CD4-positive, alpha-beta T cell treated with Interferon alpha-2 for 1 hour (primary cell): ENCODE results near the gene FBXW7.

ENCODE experiments used
- DNase-seq, 2 donors: peaks; one replicate each; pipeline ENCODE4 v3.0.0-alpha.2; 2020 to 2022

Gene FBXW7

DNA sequence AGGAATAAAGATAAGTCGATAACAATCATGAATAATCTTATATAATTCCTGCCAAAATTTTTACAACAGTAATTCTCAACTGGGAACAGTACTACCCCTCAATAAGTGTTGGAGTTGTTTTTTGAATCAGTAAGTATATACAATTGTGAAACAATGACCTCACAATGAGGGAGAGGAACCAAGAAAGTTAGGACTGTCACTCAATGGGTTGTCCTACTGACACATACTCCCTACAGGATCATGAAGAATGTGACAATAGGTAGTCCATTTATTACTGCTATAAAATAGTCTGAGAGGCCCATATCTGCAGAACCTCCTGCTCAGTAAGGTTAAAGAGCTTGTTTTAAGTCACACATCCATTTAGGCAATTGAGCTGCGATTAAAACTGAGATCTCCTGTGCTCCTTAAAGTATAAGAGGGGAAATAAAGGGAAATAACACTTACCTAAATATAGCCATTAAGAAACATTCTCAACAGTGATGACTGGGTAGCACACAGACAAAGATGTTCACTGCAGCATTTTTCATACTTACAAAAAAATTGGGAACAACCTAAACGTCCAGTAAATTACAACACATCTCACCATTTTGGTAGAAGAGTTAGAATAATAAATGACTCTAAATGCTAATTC, 26.2 kb downstream of the FBXW7 start:
- DNase-seq = no peak

DNA sequence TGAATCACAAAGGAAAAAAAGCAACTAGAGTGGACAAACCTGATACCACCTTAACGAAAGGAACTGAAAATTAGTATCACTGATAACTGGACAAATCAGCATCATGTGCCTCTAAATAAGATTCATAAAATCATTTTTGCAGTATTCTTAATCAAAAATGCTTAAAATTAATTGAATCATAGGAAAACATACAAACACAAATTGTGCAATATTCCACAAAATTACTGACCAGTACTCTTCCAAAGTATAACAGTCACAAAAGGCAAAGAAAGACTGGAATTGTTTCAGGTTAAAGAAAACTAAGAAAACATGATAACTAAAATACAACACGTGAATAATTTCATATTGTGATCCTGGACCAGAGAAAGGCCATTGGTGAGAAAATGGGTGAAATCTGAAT, 27.1 kb downstream of the FBXW7 start:
- no peak for DNase-seq

DNA sequence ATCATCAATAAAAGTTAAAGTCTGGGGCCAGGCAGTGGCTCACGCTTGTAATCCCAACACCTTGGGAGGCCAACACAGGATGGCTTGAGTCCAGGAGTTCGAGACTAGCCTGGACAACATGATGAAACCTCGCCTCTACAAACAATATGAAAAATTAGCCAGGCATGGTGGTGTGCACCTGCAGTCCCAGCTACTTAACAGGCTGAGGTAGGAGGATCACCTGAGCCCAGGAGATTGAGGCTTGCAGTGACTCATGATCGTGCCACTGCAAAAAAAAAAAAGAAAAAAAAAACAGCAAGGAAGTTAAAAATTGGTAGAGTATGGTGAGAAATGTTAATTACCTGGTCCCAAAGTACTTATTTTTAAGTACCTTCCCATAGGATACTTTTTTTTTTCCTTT, 27.5 kb downstream of the FBXW7 start:
- DNase-seq = no peak

DNA sequence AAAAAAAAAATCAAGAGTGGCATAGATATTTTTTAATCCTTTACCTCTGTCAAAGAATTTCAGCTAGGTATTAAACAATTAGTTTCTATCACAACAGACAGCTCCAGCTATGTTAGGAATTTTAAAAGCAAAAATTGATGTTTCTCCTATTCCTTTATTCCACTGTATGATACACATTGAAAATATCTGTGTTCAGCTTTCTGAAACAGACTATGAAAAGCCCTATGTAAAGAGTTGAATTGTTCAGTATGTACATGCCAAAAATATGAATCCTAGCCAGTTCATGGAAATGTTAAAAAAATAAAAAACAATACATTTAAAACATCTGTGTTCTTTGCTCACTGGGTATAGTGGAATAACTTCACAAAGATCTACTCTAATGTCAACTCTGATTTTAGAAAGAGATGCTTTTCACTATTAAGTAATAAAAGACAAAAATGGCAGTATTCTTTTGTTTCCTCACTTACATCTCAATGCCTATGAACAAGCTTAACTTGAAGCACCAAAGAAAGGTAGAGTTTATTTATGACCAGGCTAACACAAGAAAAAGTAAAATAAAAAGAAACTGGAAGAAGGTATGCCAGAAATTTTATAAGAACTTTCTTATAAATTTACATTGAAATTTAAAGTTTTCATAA, 32.1 kb downstream of the FBXW7 start:
- no peak for DNase-seq

DNA sequence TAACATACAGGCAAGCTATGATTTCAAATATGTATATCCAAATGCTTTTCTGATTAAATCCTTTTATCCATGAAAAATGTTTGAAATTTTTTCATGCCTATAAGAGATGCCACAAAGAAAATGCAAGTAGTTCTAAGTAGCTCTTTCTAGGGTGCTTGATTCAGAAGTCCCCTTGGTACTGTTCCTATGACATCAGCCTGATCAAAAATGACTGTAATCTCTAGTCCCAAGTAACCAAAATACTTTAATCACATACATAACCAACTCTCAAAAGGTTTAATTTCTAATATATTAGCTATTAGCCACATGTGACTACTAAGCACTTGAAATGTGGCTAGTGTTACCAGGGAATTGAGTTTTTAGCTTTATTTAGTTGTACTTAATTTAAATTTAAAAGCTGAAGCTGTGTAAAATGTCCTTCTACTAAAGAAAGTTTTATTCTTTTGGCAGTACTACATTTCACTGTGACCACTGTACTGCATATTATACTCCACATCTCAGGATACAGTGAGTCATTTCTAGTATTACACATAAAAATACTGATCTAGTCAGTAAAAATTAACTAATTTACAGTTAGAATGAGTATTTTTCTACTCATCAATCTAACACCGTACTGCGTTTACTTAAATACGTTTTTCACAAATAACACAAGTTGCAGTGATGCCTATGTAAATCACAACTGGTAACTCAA, 33.9 kb downstream of the FBXW7 start:
- no peak for DNase-seq

DNA sequence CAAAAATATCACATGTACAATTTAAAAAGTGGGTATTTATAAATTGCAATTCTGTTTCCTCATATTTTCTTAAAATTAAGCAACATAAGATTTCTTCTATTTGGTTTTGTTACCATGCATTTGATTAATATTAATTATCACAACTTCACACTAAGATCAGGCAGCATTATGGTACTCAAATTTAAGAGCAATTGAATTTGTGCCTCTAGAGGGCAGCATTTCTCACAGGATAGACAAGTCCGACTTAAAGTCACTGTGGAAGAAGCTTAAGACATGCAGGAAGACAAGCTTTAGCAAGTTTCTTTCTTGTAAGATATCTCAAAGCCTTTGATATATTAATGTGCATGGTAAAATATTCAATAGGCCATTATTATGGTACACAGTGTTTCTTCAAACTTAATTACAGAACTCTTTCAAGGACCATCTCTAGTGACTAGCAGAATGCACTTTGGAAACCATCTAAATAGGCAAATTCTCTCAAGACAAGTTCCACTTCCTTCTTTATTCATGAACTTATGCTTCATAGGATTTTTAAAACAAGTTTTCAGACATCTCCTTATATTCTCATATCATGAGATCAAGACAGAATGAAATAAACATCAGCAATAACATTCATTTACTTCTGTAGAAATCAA, 35.0 kb downstream of the FBXW7 start:
- DNase-seq = peak; percentile 66 to 88

DNA sequence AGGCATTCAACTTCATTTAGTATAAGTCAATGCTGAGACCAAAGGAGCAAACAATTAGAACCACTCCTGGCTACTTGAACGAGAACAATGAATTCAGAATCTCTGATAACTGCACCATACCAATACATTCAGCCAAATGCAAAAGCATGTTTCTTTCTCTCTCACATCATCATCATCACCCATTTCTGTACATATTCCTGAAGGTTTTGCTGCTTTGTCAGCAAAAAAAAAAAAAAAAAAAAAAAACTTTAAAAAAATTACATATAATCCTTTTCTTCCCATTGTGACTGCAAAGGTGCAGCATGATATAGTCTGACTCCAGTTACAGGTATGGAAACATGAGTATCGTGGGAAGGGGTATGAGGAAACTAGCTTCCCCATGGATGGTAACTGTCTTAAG, 35.6 kb downstream of the FBXW7 start:
- DNase-seq = no peak

DNA sequence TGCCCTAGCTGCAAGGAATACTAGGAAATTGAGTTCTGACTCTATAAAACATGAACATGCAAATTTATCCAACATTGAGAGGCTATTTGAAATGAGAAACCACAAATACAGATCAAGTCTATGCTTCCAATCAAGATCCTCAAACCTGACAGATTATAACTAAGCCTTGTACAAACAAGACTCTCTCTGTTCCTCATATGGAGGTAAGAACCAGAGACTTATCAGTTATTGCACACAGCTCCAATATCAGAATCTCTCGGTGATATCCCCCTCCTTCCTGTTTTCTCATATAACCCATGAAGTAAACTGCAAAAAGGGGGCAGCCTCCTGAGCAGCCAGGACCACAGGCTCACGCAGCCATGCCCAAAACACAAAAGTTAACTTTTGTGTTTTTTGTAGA, 36.5 kb downstream of the FBXW7 start:
- DNase-seq = no peak

DNA sequence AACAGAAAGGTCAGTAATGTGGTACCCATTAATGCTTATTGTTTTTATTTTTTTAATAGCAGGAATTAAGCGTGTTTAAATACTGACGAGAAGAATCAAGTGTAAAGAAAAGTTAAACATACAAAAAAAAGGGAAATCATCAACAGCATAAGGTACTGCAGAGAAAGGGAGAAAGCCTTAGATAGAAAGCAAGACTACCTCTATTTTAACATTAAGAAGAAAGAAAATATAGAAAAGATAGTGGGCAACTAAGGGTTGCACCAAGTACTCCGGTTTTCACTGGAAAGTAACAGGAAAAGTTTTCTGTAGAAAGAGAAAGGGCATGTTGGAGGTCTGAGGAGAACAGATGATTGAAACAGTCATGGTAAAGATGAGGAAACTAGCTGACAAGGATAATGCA, 41.9 kb downstream of the FBXW7 start:
- no peak for DNase-seq

DNA sequence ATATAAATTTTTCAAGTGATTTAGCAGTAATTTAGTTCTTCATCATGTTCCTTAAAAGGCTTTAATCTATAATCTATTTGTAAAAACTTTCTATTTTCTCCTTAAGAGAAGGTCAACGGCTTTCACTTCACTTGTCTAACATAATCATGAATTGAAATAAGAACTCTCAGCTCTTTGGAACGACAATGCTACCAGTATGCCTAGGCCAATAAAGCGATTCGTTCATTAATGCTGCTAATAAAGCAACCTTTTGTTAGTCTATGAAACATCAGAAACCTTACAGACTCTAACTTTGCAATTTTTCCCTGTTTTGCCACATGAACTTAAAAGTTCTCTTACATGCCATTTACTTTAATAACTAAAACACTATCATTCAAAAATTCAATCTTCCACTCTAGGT, 47.6 kb downstream of the FBXW7 start:
- no peak for DNase-seq

DNA sequence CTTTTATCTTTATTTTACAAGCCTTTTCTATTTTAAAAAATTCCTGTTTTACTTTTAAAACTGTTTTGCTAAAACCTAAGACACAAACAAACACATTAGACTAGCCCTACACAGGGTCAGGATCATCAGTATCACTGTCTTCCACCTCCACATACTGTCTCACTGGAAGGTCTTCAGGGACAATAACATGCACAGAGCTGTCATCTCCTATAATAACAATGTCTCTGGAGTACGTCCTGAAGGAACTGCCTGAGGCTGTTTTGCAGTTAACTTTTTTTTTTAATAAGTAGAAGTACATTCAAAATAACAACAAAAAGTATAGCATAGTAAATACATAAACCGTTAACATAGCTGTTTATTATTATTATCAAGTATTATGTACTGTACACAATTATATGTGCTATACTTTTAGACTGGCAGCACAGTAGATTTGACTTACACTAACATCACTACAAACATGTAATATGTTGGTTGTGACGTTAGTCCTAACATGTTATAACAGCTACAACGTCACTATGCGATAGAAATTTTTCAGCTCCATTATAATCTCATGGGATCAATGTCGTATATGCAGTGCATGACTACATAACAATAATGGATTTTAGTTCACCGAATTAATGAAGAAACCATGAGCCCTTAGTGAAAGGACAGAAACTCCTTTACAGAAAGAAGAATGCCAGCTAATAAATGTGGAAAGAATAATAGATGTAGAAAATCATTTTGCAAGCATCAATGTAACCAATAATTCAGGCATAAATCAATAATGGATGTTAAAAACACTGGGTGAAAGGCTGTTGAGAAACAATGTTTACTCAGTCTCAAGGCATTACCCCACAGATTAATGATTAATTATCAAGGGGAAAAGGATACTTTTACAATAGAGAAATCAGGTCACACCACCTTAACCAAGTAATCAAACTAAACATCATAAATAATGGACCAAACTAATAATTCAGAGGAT, 49.2 kb downstream of the FBXW7 start:
- no peak for DNase-seq

DNA sequence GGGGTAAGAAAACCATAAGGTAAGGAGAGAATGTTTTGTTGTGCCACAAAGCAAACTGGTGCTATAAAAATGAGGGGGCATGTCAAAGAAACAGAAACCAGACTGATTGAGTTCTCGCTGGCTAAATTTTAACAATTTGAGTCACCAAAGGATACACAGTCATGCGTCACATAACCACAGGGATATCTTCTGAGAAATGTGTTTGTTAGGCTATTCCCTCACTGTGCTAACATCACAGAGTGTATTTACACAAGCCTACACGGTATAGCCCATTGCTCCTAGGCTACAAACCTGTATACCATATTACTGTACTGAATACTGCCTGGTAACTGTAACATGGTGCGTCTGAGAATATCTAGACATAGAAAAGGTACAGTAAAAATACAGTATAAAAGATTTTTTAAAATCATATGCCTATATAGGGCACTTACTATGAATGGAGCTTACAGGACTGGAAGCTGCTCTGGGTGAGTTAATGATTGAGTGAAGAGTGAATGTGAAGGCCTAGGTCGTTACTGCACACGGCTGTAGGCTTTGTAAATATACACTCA, 50.1 kb downstream of the FBXW7 start:
- peak; percentile 14 to 76 for DNase-seq

DNA sequence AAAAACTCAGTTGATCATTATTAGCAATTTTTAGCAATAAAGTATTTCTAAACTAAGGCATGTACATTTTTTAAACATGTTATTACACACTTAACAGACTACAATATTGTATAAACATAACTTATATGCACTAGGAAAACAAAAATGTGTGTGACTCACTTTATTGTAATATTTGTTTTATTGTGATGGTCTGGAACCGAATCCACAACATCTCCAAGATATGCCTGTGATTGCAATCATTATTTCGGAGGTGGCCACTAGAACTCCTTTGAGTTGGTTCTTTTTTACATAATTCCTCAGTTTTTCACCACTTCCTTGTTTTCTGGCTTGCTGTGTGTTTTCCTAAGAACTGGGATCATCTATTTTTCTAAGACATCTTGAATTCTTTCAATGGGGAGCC, 53.7 kb downstream of the FBXW7 start:
- no peak for DNase-seq

DNA sequence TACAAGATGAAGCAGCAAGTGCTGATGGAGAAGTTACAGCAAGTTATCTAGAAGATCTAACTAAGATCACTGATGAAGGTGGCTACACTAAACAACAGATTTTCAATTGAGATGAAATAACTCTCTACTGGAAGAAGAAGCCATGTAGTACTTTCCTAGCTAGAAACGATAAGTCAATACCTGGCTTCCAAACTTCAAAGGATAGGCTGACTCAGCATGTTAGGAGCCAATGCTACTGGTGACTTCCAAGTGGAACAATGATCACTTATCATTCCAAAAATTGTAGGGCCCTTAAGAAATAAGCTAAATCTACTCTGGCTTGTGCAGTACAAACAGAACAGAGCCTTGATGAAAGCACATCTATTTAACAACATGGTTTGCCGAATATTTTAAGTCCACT, 55.0 kb downstream of the FBXW7 start:
- DNase-seq = no peak

DNA sequence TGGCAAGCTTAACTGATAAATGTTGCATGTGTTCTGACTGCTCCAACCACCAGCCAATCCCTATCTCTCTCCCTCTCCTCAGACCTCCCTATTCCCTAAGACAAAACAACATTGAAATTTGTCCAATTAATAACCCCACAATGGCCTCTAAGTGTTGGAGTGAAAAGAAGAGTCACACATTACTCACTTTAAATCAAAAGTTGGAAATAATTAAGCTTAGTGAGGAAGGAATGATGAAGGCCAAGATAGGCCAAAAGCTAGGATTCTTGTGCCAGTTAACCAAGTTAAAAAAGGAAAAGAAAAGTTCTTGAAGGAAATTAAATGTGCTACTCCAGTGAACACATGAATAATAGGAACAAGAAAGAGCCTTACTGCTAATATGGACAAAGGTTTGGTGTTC, 55.6 kb downstream of the FBXW7 start:
- no peak for DNase-seq

DNA sequence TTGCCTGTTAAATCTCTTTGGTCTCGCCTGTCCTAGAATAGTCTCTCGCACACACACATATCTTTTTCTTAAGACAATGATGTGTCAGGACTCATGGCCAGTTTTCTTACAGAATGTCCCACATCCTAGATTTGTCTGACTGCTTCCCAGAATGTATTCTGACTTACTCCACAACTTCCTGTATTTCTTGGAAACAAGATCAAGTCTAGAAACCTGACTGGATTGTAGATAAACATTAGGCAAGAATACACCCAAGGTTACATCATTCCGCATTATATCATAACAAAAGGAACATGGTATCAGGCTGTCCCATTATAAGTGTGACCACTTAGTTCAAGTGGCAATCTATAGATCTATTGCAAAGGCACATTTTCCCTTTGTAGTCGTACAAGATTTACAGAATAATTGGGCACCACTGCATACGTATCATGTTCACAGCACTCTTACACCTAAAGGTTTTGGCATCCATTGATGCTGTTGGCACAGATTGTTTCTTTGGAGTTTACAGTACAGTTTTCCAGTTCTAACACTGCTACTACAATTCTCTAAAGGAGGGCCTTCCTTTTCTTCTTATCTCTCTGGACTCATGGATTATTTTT, 56.4 kb downstream of the FBXW7 start:
- DNase-seq = no peak

DNA sequence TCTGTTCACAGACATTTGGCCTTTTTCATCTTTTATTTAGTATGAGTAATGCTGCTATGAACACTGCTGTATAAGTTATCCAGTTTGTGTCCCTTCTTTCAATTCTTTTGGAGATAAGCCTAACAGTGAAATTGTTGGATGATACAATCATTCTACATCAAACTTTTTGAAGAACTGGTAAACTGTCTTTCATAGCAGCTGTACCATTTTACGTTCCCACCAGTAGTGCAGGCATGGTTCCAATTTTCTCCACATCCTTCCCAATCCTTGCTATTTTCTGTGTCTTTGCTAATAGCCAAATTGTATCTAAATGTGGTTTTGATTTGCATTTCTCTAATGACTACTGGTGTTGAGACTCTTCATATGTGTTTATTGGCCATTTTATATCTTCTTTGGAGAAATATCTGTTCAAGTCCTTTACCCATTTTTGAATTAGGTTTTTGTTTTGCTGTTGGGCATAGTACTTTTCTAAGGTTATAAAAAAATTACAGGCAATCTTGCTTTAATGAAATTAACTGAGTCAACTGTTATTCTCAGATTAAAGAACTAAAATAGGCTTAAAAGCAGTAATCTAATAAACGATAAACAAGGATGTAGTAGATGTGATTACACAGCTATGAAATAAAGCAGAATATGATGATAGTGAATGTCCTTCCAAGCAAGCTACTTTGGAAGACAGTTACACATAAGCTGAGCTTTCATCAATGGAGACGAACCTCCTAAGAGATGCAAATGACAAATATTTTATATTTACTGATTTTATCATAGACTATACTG, 57.2 kb downstream of the FBXW7 start:
- DNase-seq = no peak

DNA sequence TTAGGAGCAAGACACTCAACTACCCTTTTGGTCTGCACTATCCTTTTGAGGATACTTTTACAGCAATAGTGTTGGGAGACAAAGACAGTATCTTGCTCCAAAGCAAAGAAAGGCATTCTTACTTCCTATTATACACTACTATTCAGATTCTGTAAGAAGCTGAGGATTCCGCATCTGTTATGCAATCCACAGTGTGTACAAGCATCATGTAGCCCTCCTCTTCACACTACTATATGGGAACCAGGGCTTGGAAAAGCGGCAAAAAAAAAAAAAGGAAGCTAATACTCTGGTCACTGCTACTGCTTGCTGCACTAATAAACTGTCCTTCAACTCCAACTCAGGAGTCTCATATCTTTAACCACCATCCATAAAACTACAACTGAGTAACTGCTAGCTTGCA, 59.1 kb downstream of the FBXW7 start:
- DNase-seq = no peak

DNA sequence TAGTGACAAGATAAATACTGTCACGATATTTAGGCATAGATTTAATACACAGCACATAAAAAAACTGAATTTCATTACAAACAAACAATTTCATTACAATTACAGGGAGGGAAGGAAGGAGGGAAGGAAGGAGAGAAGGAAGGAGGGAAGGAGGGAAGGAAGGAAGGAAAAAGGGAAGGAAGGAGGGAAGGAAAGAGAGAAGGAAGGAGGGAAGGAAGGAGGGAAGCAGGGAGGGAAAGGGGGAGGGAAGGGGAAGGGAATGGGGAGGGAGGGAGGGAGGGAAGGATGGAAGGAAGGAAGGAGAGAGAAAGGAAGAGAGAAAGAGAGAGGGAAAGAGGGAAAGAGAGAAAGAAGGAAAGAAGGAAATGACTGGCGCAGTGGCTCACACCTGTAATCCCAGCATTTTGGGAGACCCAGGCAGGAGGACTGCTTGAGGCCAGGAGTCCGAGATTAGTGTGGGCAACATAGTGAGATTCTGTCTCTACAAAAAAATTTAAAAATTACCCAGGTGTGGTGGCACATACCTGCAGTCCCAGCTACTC, 64.6 kb downstream of the FBXW7 start:
- no peak for DNase-seq

DNA sequence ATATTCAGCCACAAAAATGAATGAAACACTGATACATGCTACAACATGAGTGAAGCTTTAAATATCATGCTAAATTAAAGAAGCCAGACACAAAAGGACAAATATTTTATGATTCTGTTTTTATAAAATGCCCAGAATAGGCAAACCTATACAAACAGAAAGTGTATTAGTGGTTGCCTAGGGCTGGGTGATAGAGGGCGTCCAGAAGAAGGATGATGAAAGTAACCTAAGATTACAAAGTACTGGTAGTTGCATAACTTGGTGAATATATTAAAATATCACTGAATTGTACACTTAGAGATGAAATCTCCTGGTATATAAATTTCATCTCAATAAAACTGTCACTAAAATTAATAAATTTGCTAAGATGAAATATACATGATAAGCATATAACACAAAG, 67.5 kb downstream of the FBXW7 start:
- DNase-seq = no peak

DNA sequence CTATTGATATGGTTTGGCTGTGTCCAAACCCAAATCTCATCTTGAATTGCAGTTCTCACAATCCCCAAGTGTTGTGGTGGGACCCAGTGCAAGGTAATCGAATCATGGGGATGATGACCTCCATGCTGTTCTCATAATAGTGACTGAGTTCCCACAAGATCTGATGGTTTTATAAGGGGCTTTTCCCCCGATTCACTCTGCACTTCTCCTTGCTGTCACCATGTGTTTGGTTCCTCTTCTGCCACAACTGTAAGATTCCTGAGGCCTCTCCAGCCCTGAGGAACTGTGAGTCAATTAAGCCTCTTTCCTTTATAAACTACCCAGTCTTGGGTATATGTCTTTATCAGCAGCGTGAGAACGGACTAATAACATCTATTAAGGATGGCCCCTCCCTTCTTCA, 68.8 kb downstream of the FBXW7 start:
- DNase-seq = no peak
